CD4-positive, CD25-positive, alpha-beta regulatory T cell (primary cell): ENCODE data around the gene EARS2. TPM values are rescaled to one million over a fixed set of nuclear protein-coding genes. Genes with fewer than 3 reads are reported as not detected.
A peak's percentile ranks its signal among the peaks of the same experiment; 100 is the strongest.

Experiments
- ATAC-seq, 2 donors: fragments of 150-1000 bp; cut with Tn5 transposase; one replicate each; pipeline ENCODE4 v1.10.0; 2021; ENCODE audit warnings: low read depth in 2 of 2, moderate number of reproducible peaks in 2 of 2, moderate library complexity in 1 of 2
- DNase-seq, 3 donors: peaks; one replicate each; pipeline versions ENCODE4 v3.0.0 to v3.0.0-alpha.2; 2012 to 2022; ENCODE audit warnings: mixed read lengths in 1 of 3
- H3K27ac ChIP-seq: one replicate; pipeline ENCODE4 v1.7.0; 2013; ENCODE audit warnings: mild to moderate bottlenecking, low read length; ENCODE audit not compliant: insufficient read depth, poor library complexity, severe bottlenecking
- H3K27me3 ChIP-seq: one replicate; pipeline ENCODE4 v1.7.0; 2013; ENCODE audit warnings: low read length; ENCODE audit not compliant: control insufficient read depth, insufficient read depth
- H3K36me3 ChIP-seq: one replicate; pipeline ENCODE4 v1.7.0; 2013; ENCODE audit warnings: mild to moderate bottlenecking, low read length, moderate library complexity; ENCODE audit not compliant: control insufficient read depth, insufficient read depth
- H3K4me1 ChIP-seq: 2 replicates; pipeline ENCODE4 v1.7.0; 2013; ENCODE audit warnings: mild to moderate bottlenecking, low read length; ENCODE audit not compliant: insufficient read depth, control insufficient read depth, poor library complexity, severe bottlenecking
- H3K4me3 ChIP-seq: one replicate; pipeline ENCODE4 v1.7.0; 2013; ENCODE audit warnings: low read depth, mild to moderate bottlenecking, low read length, moderate library complexity
- H3K9me3 ChIP-seq, 2 experiments: 1 replicate in 1 of 2; 2 replicates in 1 of 2; pipeline ENCODE4 v1.7.0; 2013; ENCODE audit warnings: low read length in 2 of 2, mild to moderate bottlenecking in 1 of 2, moderate library complexity in 1 of 2; ENCODE audit not compliant: control insufficient read depth in 2 of 2
- H3K27ac Mint-ChIP-seq, 3 donors: one replicate each; pipeline ENCODE4 v1.8.0; 2020 to 2022; ENCODE audit warnings: mild to moderate bottlenecking in 3 of 3, mixed read lengths in 3 of 3, moderate library complexity in 2 of 3
- H3K27me3 Mint-ChIP-seq: one replicate; pipeline ENCODE4 v1.8.0; 2022; ENCODE audit warnings: mild to moderate bottlenecking, mixed read lengths
- H3K36me3 Mint-ChIP-seq: one replicate; pipeline ENCODE4 v1.8.0; 2020; ENCODE audit warnings: mixed read lengths
- H3K4me1 Mint-ChIP-seq, 4 donors: one replicate each; pipeline ENCODE4 v1.8.0; 2020 to 2022; ENCODE audit warnings: mixed read lengths in 4 of 4, mild to moderate bottlenecking in 1 of 4
- H3K4me3 Mint-ChIP-seq, 4 donors: one replicate each; pipeline ENCODE4 v1.8.0; 2020 to 2022; ENCODE audit warnings: mild to moderate bottlenecking in 4 of 4, mixed read lengths in 4 of 4, moderate library complexity in 3 of 4
- H3K9me3 Mint-ChIP-seq, 7 donors: one replicate each; pipeline ENCODE4 v1.8.0; 2020 to 2022; ENCODE audit warnings: mixed read lengths in 7 of 7, mild to moderate bottlenecking in 3 of 7, moderate library complexity in 2 of 7
- polyA plus RNA-seq, 4 donors: library from polyadenylated mRNA; unstranded; fragments of 300-500 nt; fragmentation: Illumina TruSeq; gene quantifications; one replicate each; pipeline ENCODE4 v1.2.3, GENCODE V29; 2021
- total RNA-seq: library from RNA; stranded (reverse); gene quantifications from one replicate; pipeline ENCODE4 v1.2.3, GENCODE V29; 2022

EARS2 gene
- total and polyA plus RNA-seq, 5 donors from 2014 or later = 9.5 to 13.5 (median 11.2) TPM

DNA sequence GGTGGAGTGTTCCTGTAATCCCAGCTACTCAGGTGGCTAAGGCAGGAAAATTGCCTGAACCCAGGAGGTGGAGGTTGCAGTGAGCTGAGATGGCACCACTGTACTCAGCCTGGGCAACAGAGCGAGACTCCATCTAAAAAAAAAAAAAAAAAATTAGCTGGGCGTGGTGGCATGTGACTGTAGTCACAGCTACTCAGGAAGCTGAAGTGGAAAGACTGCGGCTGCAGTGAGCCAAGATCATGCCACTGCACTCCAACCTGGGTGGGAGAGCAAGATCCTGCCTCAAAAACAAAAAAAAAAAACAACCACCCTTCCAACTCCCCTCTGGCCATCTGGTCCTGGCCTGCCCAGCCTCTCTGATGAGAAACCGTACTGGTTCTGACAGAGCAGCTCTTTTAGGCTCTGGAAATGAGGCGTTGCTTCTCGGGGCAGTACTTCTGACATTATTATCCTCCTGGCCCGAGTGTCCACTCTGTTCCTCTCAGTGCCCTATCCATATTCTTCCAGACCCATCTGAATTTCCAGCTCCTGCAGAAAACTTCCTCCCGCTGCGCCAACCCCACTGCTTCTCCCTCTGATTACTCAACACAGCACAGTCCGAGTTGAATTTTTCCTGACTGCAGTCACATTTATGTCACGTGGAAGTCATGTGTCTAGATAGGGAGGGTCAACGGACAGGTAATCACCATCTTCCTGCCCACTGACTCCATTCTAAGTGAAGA lies 60.2 kb downstream of the EARS2 start:
- Histone ChIP-seq H3K27me3 (no peaks in the 10 kb centered on the region), H3K4me1 (peaks cover 5% of the 10 kb centered on the region), H3K9me3 (no peaks in the 10 kb centered on the region), H3K4me3 (no peak overlapping the region), H3K36me3 (peaks cover 43% of the 10 kb centered on the region), H3K27ac (no peak overlapping the region)
- Mint-ChIP-seq H3K9me3 (no peaks in the 10 kb centered on the region), H3K4me3 (peak overlapping the region in 1 of 4 donors; percentile 47), H3K36me3 (peaks cover 21% of the 10 kb centered on the region), H3K4me1 (peaks cover 12 to 40% (median 23%) of the 10 kb centered on the region in 4 donors), H3K27ac (peak overlapping the region in 1 of 3 donors; percentile 75), H3K27me3 (no peaks in the 10 kb centered on the region)
- peak in 1 of 3 donors; percentile 30 for DNase-seq
- no peak for ATAC-seq

GRCh38 chr16:23495671-23496070 lies 61.5 kb downstream of the EARS2 start:
- no peak overlapping the region for H3K27ac Mint-ChIP-seq

GRCh38 chr16:23494188-23494587 lies 63.0 kb downstream of the EARS2 start:
- Mint-ChIP-seq H3K36me3 (peaks cover 38% of the 10 kb centered on the region), H3K9me3 (no peaks in the 10 kb centered on the region), H3K4me1 (peaks cover 9 to 21% (median 12%) of the 10 kb centered on the region in 4 donors), H3K27me3 (no peaks in the 10 kb centered on the region), H3K27ac (no peak overlapping the region), H3K4me3 (no peak overlapping the region)
- H3K36me3 ChIP-seq = peaks cover 70% of the 10 kb centered on the region
- DNase-seq = no peak
- no peak overlapping the region for H3K27ac ChIP-seq
- H3K27me3 ChIP-seq = no peaks in the 10 kb centered on the region
- no peak overlapping the region for H3K4me3 ChIP-seq
- H3K4me1 ChIP-seq = peaks cover 5% of the 10 kb centered on the region
- no peak for ATAC-seq
- no peaks in the 10 kb centered on the region for H3K9me3 ChIP-seq

More at GRCh38 chr16:23495671-23496070, 61.5 kb downstream of the EARS2 start:
- H3K4me1 ChIP-seq = peaks cover 5% of the 10 kb centered on the region
- Mint-ChIP-seq H3K4me3 (no peak overlapping the region), H3K27me3 (no peaks in the 10 kb centered on the region), H3K4me1 (peaks cover 12 to 31% (median 16%) of the 10 kb centered on the region in 4 donors), H3K9me3 (no peaks in the 10 kb centered on the region), H3K36me3 (peaks cover 29% of the 10 kb centered on the region)
- no peak for DNase-seq
- no peaks in the 10 kb centered on the region for H3K9me3 ChIP-seq
- H3K36me3 ChIP-seq = peaks cover 56% of the 10 kb centered on the region
- ATAC-seq = no peak
- H3K27ac ChIP-seq = no peak overlapping the region
- no peak overlapping the region for H3K4me3 ChIP-seq
- no peaks in the 10 kb centered on the region for H3K27me3 ChIP-seq

- H3K36me3 Mint-ChIP-seq = peaks cover 39% of the 10 kb centered on the region
- Histone ChIP-seq H3K4me1 (no peaks in the 10 kb centered on the region), H3K9me3 (no peaks in the 10 kb centered on the region), H3K27me3 (no peaks in the 10 kb centered on the region), H3K27ac (no peak overlapping the region), H3K36me3 (peaks cover 87% of the 10 kb centered on the region), H3K4me3 (no peak overlapping the region)
- H3K27ac Mint-ChIP-seq = no peak overlapping the region
- no peaks in the 10 kb centered on the region for H3K27me3 Mint-ChIP-seq
- H3K4me1 Mint-ChIP-seq = peaks cover 0 to 4% (median 0%) of the 10 kb centered on the region in 4 donors
- H3K9me3 Mint-ChIP-seq = no peaks in the 10 kb centered on the region
- no peak overlapping the region for H3K4me3 Mint-ChIP-seq
- ATAC-seq (no peak), DNase-seq (no peak)
Observed at GRCh38 chr16:23491490-23492391, 65.4 kb downstream of the EARS2 start.

- H3K27ac ChIP-seq = no peak overlapping the region
- H3K9me3 ChIP-seq = no peaks in the 10 kb centered on the region
- no peak overlapping the region for H3K27ac Mint-ChIP-seq
- DNase-seq = no peak
- H3K36me3 Mint-ChIP-seq = peaks cover 53% of the 10 kb centered on the region
- no peak for ATAC-seq
- no peaks in the 10 kb centered on the region for H3K4me1 Mint-ChIP-seq
- no peaks in the 10 kb centered on the region for H3K27me3 ChIP-seq
- H3K36me3 ChIP-seq = peaks cover 95% of the 10 kb centered on the region
- H3K4me3 Mint-ChIP-seq = no peak overlapping the region
- no peak overlapping the region for H3K4me3 ChIP-seq
- H3K4me1 ChIP-seq = no peaks in the 10 kb centered on the region
- H3K9me3 Mint-ChIP-seq = no peaks in the 10 kb centered on the region
- no peaks in the 10 kb centered on the region for H3K27me3 Mint-ChIP-seq
Observed at GRCh38 chr16:23486480-23486879, 70.7 kb downstream of the EARS2 start.

DNA sequence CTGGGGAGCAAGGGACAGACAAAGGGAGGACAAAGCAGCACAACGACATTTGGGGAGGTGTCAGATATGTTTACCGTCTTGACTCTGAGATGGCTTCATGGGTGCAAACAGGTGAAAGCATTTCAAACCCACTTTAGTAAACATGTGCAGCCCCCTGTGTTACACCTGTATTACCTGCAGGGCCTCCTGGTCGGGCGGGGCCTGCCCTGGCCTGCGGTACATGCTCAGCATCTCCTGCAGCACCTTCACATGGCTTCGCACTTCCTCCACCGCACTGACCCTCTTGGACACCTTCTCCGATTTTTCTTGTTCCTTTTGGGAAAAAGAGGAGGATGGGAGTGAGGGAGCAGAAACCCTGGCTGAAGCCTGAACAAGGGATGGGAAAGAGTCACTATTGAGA lies 71.3 kb downstream of the EARS2 start:
- Mint-ChIP-seq H3K4me1 (no peaks in the 10 kb centered on the region), H3K36me3 (peaks cover 49% of the 10 kb centered on the region), H3K4me3 (no peak overlapping the region), H3K27me3 (no peaks in the 10 kb centered on the region), H3K27ac (no peak overlapping the region), H3K9me3 (no peaks in the 10 kb centered on the region)
- ATAC-seq (no peak), DNase-seq (no peak)
- Histone ChIP-seq H3K9me3 (no peaks in the 10 kb centered on the region), H3K27me3 (no peaks in the 10 kb centered on the region), H3K4me1 (no peaks in the 10 kb centered on the region), H3K36me3 (peaks cover 93% of the 10 kb centered on the region), H3K27ac (no peak overlapping the region), H3K4me3 (no peak overlapping the region)

GRCh38 chr16:23485257-23485614 lies 71.9 kb downstream of the EARS2 start:
- no peak overlapping the region for H3K4me3 ChIP-seq
- peaks cover 94% of the 10 kb centered on the region for H3K36me3 ChIP-seq
- no peaks in the 10 kb centered on the region for H3K4me1 Mint-ChIP-seq
- no peaks in the 10 kb centered on the region for H3K9me3 ChIP-seq
- H3K27me3 ChIP-seq = no peaks in the 10 kb centered on the region
- no peak overlapping the region for H3K27ac Mint-ChIP-seq
- DNase-seq (no peak), ATAC-seq (no peak)
- no peaks in the 10 kb centered on the region for H3K9me3 Mint-ChIP-seq
- H3K27ac ChIP-seq = no peak overlapping the region
- peaks cover 49% of the 10 kb centered on the region for H3K36me3 Mint-ChIP-seq
- no peaks in the 10 kb centered on the region for H3K27me3 Mint-ChIP-seq
- no peak overlapping the region for H3K4me3 Mint-ChIP-seq
- H3K4me1 ChIP-seq = no peaks in the 10 kb centered on the region
